Thyroid gland (tissue), 4 donors: Measurements from ENCODE around the gene FAM53B. TPM values are rescaled to one million over a fixed set of nuclear protein-coding genes. Genes with fewer than 3 reads are reported as not detected.
"Not testable (repeated sequence)": the region's sequence is repeated elsewhere in the genome, so short reads cannot be mapped to it uniquely, and the experiment has no call there.

Experiments used
- DNase-seq, 2 donors: peaks; one replicate each; pipeline ENCODE4 v3.0.0-alpha.2; 2019
- H3K27ac ChIP-seq, 3 donors: fragments of 200-600 bp; sonication (generic); 1 replicate in 2 of 3; 2 replicates in 1 of 3; pipeline ENCODE4 v1.5.1; 2016 to 2019; ENCODE audit warnings: mild to moderate bottlenecking in 1 of 3, moderate library complexity in 1 of 3
- H3K27me3 ChIP-seq: fragments of 200-600 bp; sonication (generic); one replicate; pipeline ENCODE4 v1.5.1; 2019
- H3K36me3 ChIP-seq, 2 donors: fragments of 200-600 bp; sonication (generic); one replicate each; pipeline ENCODE4 v1.5.1; 2016 to 2019
- H3K4me1 ChIP-seq, 2 donors: fragments of 200-600 bp; sonication (generic); one replicate each; pipeline ENCODE4 v1.5.1; 2017 to 2019
- H3K4me3 ChIP-seq, 3 donors: fragments of 200-600 bp; sonication (generic); replicated peaks in 1 of 3; 1 replicate in 2 of 3; 2 replicates in 1 of 3; pipeline ENCODE4 v1.5.1; 2016; ENCODE audit warnings: mild to moderate bottlenecking in 1 of 3
- H3K9me3 ChIP-seq: fragments of 200-600 bp; sonication (generic); one replicate; pipeline ENCODE4 v1.5.1; 2017
- POLR2A ChIP-seq, 2 donors: fragments of 450-650 bp; IDR thresholded peaks; one replicate each; pipeline ENCODE4 v1.6.1; 2017; ENCODE audit warnings: antibody characterized with exemption in 2 of 2, mild to moderate bottlenecking in 2 of 2, moderate library complexity in 1 of 2
- WGBS, 2 donors: methylation state at CpG; one replicate each; pipeline ENCODE4 v1.1.5; 2017; 5-methylcytosine and 5-hydroxymethylcytosine counted together
- intact Hi-C: fragments of 100-400 bp; cut with DNase I; formaldehyde crosslinking; loops from one replicate; pipeline ENCODE4 v1.15.1; 2023
- total RNA-seq, 4 donors: library from RNA; depleted of rRNA; stranded (reverse); fragments of >200 nt; gene quantifications; one replicate each; pipeline ENCODE4 v1.2.3, GENCODE V29; 2016
- TF ChIP-seq, protein P1 (sequence below), 6 experiments: fragments of 200-600 bp in 3 of 6; fragments of 450-650 bp in 3 of 6; sonication (generic) in 3 of 6; IDR thresholded peaks; one replicate each; pipeline ENCODE4 v1.5.1; 2016 to 2019; ENCODE audit warnings: antibody characterized with exemption in 6 of 6, mild to moderate bottlenecking in 2 of 6, inconsistent platforms in 1 of 6, moderate library complexity in 1 of 6

FAM53B gene
- total RNA-seq, 4 donors from 2014 or later, result 37.6 to 96.3 (median 80.4) TPM

DNA sequence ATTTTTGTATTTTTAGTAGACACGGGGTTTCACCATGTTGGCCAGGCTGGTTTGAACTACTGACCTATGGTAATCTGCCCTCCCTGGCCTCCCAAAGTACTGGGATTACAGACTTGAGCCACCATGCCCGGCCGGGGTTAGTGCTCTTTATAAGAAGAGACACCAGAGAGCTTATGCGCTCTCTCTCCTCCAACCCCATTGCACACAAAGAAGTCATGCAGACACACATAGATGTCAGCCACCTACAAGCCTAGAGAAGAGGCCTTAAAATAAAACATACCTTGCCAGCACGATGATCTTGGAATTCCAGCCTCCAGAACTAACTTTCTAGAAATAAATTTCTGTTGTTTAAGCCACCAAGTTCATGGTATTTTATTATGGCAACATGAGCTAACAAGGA, 10.0 kb upstream of the FAM53B start:
- no peaks in the 10 kb centered on the region for H3K4me1 ChIP-seq
- intact Hi-C loops, result no loop called here
- TF ChIP-seq POLR2A (IDR thresholded peaks at IDR 0.05), result no peak
- TF ChIP-seq, protein P1, sequence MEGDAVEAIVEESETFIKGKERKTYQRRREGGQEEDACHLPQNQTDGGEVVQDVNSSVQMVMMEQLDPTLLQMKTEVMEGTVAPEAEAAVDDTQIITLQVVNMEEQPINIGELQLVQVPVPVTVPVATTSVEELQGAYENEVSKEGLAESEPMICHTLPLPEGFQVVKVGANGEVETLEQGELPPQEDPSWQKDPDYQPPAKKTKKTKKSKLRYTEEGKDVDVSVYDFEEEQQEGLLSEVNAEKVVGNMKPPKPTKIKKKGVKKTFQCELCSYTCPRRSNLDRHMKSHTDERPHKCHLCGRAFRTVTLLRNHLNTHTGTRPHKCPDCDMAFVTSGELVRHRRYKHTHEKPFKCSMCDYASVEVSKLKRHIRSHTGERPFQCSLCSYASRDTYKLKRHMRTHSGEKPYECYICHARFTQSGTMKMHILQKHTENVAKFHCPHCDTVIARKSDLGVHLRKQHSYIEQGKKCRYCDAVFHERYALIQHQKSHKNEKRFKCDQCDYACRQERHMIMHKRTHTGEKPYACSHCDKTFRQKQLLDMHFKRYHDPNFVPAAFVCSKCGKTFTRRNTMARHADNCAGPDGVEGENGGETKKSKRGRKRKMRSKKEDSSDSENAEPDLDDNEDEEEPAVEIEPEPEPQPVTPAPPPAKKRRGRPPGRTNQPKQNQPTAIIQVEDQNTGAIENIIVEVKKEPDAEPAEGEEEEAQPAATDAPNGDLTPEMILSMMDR (IDR thresholded peaks at IDR 0.05), result no peak
- no peak for DNase-seq
- 96 to 97% methylated on average over 5 of the region's 5 CpGs for WGBS, 2 donors
- no peaks in the 10 kb centered on the region for H3K36me3 ChIP-seq
- H3K4me3 ChIP-seq, result no peak overlapping the region
- H3K9me3 ChIP-seq, result no peaks in the 10 kb centered on the region
- H3K27ac ChIP-seq, result no peak overlapping the region
- no peaks in the 10 kb centered on the region for H3K27me3 ChIP-seq

DNA sequence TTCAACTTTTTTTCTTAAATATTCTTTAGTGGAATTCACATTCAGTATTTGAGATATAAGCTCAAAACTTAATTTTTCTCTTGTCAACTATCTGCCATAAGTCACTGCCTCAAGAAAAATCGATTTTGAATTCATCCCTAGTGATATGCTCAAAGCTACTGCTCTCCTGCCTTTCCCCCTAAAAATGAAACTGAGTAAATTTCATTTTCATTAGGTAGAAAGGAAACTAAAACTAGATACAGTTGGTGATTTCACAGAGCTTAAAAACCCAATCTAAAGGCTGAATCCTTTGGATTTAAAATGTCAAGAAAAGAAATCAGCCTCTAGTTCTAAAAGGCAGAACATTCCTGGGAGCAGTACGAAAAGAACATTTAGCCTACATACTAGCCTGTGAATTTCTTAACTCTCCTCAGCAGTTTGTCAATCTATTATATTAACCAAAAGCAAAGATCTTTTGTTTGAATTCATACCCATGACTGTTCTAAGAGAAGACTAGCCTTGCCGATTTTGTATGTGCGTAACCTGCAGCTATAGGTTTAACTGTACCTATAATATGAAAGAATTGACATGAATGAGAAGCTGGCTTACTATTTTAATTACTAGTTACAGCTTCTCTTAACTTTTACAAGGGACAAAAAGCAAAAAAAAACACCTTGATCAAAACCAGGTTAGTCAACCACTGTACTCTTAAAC, 4.9 kb upstream of the FAM53B start:
- intact Hi-C loops, result loop anchor here (5.0 kb wide), 1 partner anchor 217 kb away; no protein-coding TSS in a partner anchor

DNA sequence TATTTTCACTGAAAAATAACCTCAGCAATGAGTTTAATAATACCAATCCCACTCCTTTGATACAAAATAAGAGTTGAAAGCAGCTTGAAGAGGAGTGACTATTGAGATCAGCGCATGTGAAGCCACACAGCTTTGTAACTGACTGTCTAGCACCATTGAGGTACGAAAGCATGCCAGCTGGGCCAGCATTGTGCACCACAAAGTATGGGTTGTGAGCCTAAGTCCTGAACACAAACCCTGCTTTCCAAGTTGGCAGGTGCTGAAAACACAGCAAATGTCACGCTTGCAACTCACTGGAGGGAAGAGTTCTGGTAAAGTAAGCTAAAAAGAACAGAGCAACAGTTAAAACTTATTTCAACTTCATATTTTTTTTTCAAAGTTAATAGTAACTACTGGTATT, 4.0 kb upstream of the FAM53B start:
- Histone ChIP-seq H3K27ac (peak overlapping the region in 1 of 3 donors; percentile 0), H3K27me3 (no peaks in the 10 kb centered on the region), H3K4me3 (no peak overlapping the region), H3K36me3 (no peaks in the 10 kb centered on the region), H3K4me1 (peaks cover 8 to 11% of the 10 kb centered on the region in 2 donors), H3K9me3 (no peaks in the 10 kb centered on the region)
- TF ChIP-seq POLR2A (IDR thresholded peaks at IDR 0.05), result no peak
- TF ChIP-seq, protein P1 (IDR thresholded peaks at IDR 0.05), result no peak
- DNase-seq, result peak in 1 of 2 donors; percentile 47
- intact Hi-C loops, result loop anchor here (5.0 kb wide), 1 partner anchor 216 kb away; no protein-coding TSS in a partner anchor
- 77 to 79% methylated on average over 3 of the region's 3 CpGs for WGBS, 2 donors

More for the DNA sequence above, 4.9 kb upstream of the FAM53B start:
- WGBS, 2 donors, result 82 to 88% methylated on average over 4 of the region's 4 CpGs
- Histone ChIP-seq H3K4me3 (no peak overlapping the region), H3K27me3 (no peaks in the 10 kb centered on the region), H3K27ac (peak overlapping the region in 1 of 3 donors; percentile 0), H3K36me3 (no peaks in the 10 kb centered on the region), H3K9me3 (no peaks in the 10 kb centered on the region), H3K4me1 (peaks cover 8 to 11% of the 10 kb centered on the region in 2 donors)
- DNase-seq, result no peak
- TF ChIP-seq, protein P1 (IDR thresholded peaks at IDR 0.05), result no peak
- no peak for TF ChIP-seq POLR2A (IDR thresholded peaks at IDR 0.05)

DNA sequence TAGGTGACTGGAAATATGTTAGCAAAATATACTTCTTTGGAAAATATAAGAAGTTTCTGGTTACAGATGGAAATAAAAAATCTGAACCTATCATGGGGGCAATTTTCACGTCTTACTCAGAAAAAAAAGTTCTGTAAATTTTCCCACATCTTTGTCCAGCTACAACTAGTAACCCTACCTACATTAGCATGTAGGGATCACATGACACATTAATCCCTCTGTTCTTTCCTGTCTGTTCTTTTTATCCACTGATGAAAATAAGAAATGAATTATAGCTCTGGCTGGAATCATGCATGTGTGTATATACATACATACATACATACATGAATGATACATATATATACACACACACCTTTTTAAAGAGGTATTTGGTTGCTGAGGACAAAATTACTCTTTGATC, 3.6 kb upstream of the FAM53B start:
- Histone ChIP-seq H3K4me1 (peaks cover 8 to 11% of the 10 kb centered on the region in 2 donors), H3K36me3 (no peaks in the 10 kb centered on the region), H3K4me3 (no peak overlapping the region), H3K27me3 (no peaks in the 10 kb centered on the region), H3K27ac (no peak overlapping the region), H3K9me3 (no peaks in the 10 kb centered on the region)
- DNase-seq, result no peak
- 90 to 94% methylated on average over 1 of the region's 1 CpG for WGBS, 2 donors
- TF ChIP-seq POLR2A (IDR thresholded peaks at IDR 0.05), result no peak
- TF ChIP-seq, protein P1 (IDR thresholded peaks at IDR 0.05), result no peak
- intact Hi-C loops, result loop anchor here (5.0 kb wide), 1 partner anchor 215 kb away; no protein-coding TSS in a partner anchor

DNA sequence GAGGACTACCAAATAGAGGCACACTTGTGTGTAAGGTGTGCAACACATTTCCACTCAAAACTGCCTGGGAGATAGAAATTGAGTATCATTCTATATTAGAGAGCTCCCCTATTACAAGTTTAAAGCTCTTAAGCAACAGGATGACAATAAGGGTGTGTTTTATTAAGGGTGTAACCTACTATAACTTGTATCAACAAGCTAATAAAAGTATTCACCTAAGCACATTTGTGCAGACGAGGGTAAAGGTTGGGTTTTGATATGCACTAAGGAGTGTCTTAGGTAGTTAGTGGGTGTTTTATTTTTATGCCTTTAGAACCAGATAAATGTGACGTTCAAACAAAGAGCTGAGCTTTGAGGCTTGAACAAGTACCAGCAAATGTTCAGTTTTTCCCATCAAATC, 2.8 kb upstream of the FAM53B start:
- Histone ChIP-seq H3K4me3 (no peak overlapping the region), H3K27me3 (no peaks in the 10 kb centered on the region), H3K36me3 (no peaks in the 10 kb centered on the region), H3K27ac (no peak overlapping the region), H3K4me1 (peaks cover 11 to 19% of the 10 kb centered on the region in 2 donors), H3K9me3 (no peaks in the 10 kb centered on the region)
- TF ChIP-seq, protein P1 (IDR thresholded peaks at IDR 0.05), result no peak
- TF ChIP-seq POLR2A (IDR thresholded peaks at IDR 0.05), result no peak
- WGBS, 2 donors, result 86 to 89% methylated on average over 2 of the region's 2 CpGs
- intact Hi-C loops, result loop anchor here (5.0 kb wide), 1 partner anchor 215 kb away; no protein-coding TSS in a partner anchor
- DNase-seq, result no peak

DNA sequence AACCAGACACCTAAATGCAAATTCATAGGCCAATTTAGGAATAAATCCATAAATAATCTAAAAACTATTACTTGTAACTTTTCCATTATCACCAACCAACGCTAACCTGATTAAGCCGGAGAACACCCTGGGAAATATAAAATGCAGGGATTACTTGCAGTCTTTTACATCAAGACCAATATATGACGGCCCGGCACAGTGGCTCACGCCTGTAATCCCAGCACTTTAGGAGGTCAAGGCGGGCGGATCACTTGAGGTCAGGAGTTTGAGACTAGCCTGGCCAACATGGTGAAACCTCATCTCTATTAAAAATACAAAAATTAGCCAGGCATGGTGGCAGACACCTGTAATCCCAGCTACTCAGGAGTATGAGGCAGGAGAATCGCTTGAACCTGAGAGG, 2.3 kb upstream of the FAM53B start:
- intact Hi-C loops, result loop anchor here (5.0 kb wide), 1 partner anchor 214 kb away; no protein-coding TSS in a partner anchor
- not testable (repeated sequence) for H3K27ac ChIP-seq
- 94 to 98% methylated on average over 8 of the region's 8 CpGs for WGBS, 2 donors

More for the DNA sequence above, 2.3 kb upstream of the FAM53B start:
- H3K27me3 ChIP-seq, DNase-seq, H3K4me3 ChIP-seq, H3K36me3 ChIP-seq, H3K9me3 ChIP-seq: not testable (repeated sequence)
- peaks cover 17 to 24% of the 10 kb centered on the region in 2 donors for H3K4me1 ChIP-seq
